GM23338 (cell line): ENCODE results near the gene INPP5A. TPM values are rescaled to one million over a fixed set of nuclear protein-coding genes. Genes with fewer than 3 reads are reported as not detected.

ENCODE experiments used
- ATAC-seq: fragments of 200-7000 bp; cut with Tn5 transposase; 3 replicates; pipeline ENCODE4 v1.9.1; 2020
- DNase-seq: peaks from one replicate; pipeline ENCODE4 v3.0.0-alpha.2; 2015; ENCODE audit warnings: low spot score
- H2AFZ ChIP-seq: fragments of 200-600 bp; sonication (generic); 2 replicates; pipeline ENCODE4 v1.8.0; 2016; ENCODE audit warnings: antibody characterized with exemption, mild to moderate bottlenecking, moderate library complexity
- H3F3A ChIP-seq: fragments of 200-600 bp; sonication (generic); replicated peaks from 2 replicates; pipeline ENCODE4 v1.8.0; 2017; ENCODE audit warnings: antibody characterized with exemption, mixed run types, low read depth
- H3K27ac ChIP-seq: fragments of 200-600 bp; sonication (generic); 2 replicates; pipeline ENCODE4 v1.6.1; 2016; ENCODE audit warnings: low read depth
- H3K27me3 ChIP-seq: fragments of 200-600 bp; sonication (generic); 2 replicates; pipeline ENCODE4 v1.8.0; 2016; ENCODE audit warnings: mild to moderate bottlenecking, mixed run types, moderate library complexity; ENCODE audit not compliant: insufficient read depth
- H3K36me3 ChIP-seq: fragments of 200-600 bp; sonication (generic); 2 replicates; pipeline ENCODE4 v1.8.0; 2016; ENCODE audit warnings: mild to moderate bottlenecking; ENCODE audit not compliant: insufficient read depth
- H3K4me1 ChIP-seq: fragments of 200-600 bp; sonication (generic); 2 replicates; pipeline ENCODE4 v1.8.0; 2016; ENCODE audit warnings: mild to moderate bottlenecking, moderate library complexity; ENCODE audit not compliant: insufficient read depth
- H3K4me2 ChIP-seq: fragments of 200-600 bp; sonication (generic); 2 replicates; pipeline ENCODE4 v1.7.1; 2017; ENCODE audit warnings: mixed run types
- H3K4me3 ChIP-seq: fragments of 200-600 bp; sonication (generic); 2 replicates; pipeline ENCODE4 v1.6.1; 2016; ENCODE audit warnings: mixed run types
- H3K79me2 ChIP-seq: fragments of 200-600 bp; sonication (generic); replicated peaks from 2 replicates; pipeline ENCODE4 v1.8.0; 2017; ENCODE audit warnings: mild to moderate bottlenecking; ENCODE audit not compliant: insufficient read depth
- H3K9me2 ChIP-seq: fragments of 200-600 bp; sonication (generic); 2 replicates; pipeline ENCODE4 v1.8.0; 2017; ENCODE audit not compliant: insufficient read depth
- H4K20me1 ChIP-seq: fragments of 200-600 bp; sonication (generic); replicated peaks from 2 replicates; pipeline ENCODE4 v1.8.0; 2017; ENCODE audit warnings: mild to moderate bottlenecking; ENCODE audit not compliant: insufficient read depth
- H3K27ac Mint-ChIP-seq: 2 replicates; pipeline ENCODE4 v1.8.0; 2020; ENCODE audit warnings: inconsistent platforms, mild to moderate bottlenecking, moderate library complexity, mixed read lengths
- H3K27me3 Mint-ChIP-seq: 3 replicates; pipeline ENCODE4 v1.8.0; 2022; ENCODE audit warnings: low read depth, mild to moderate bottlenecking, moderate library complexity, mixed read lengths, inconsistent platforms; ENCODE audit not compliant: insufficient read depth, poor library complexity
- H3K36me3 Mint-ChIP-seq: 3 replicates; pipeline ENCODE4 v1.8.0; 2021; ENCODE audit warnings: low read depth, mild to moderate bottlenecking, inconsistent platforms, moderate library complexity, mixed read lengths
- H3K4me1 Mint-ChIP-seq: 3 replicates; pipeline ENCODE4 v1.8.0; 2020; ENCODE audit warnings: mild to moderate bottlenecking, inconsistent platforms, mixed read lengths
- H3K4me3 Mint-ChIP-seq: 3 replicates; pipeline ENCODE4 v1.8.0; 2021; ENCODE audit warnings: moderate library complexity, mild to moderate bottlenecking, inconsistent platforms, mixed read lengths
- H3K9me3 Mint-ChIP-seq: 3 replicates; pipeline ENCODE4 v1.8.0; 2020; ENCODE audit warnings: moderate library complexity, mild to moderate bottlenecking, inconsistent platforms, mixed read lengths
- ZNF114 ChIP-seq: fragments of 250-450 bp; sonication (Bioruptor Pico); IDR thresholded peaks from 2 replicates; pipeline ENCODE4 v1.5.0; 2020; ENCODE audit warnings: mild to moderate bottlenecking, moderate library complexity
- polyA plus RNA-seq: library from polyadenylated mRNA; unstranded; fragments of >200 nt; fragmentation: Nextera tagmentation; extraction: Ambion mirVana; gene quantifications from 2 replicates; pipeline ENCODE4 v1.2.1, GENCODE V29; 2016
- total RNA-seq: library from RNA; depleted of rRNA; stranded (reverse); fragments of >200 nt; shearing (Covaris generic); gene quantifications from 2 replicates; pipeline ENCODE4 v1.2.3, GENCODE V29; 2014
- TF ChIP-seq, protein P1 (sequence below): fragments of 250-450 bp; sonication (Bioruptor Pico); IDR thresholded peaks from 2 replicates; pipeline ENCODE4 v1.5.0; 2020; ENCODE audit warnings: mild to moderate bottlenecking, moderate library complexity
- TF ChIP-seq, protein P2 (sequence below): IDR thresholded peaks from one replicate; pipeline ENCODE4 v1.6.1; 2018; ENCODE audit warnings: antibody characterized with exemption; ENCODE audit not compliant: unreplicated experiment

INPP5A gene
- total and polyA plus RNA-seq, 2 experiments from 2014 or later, result 5.9 to 40.6 TPM

DNA sequence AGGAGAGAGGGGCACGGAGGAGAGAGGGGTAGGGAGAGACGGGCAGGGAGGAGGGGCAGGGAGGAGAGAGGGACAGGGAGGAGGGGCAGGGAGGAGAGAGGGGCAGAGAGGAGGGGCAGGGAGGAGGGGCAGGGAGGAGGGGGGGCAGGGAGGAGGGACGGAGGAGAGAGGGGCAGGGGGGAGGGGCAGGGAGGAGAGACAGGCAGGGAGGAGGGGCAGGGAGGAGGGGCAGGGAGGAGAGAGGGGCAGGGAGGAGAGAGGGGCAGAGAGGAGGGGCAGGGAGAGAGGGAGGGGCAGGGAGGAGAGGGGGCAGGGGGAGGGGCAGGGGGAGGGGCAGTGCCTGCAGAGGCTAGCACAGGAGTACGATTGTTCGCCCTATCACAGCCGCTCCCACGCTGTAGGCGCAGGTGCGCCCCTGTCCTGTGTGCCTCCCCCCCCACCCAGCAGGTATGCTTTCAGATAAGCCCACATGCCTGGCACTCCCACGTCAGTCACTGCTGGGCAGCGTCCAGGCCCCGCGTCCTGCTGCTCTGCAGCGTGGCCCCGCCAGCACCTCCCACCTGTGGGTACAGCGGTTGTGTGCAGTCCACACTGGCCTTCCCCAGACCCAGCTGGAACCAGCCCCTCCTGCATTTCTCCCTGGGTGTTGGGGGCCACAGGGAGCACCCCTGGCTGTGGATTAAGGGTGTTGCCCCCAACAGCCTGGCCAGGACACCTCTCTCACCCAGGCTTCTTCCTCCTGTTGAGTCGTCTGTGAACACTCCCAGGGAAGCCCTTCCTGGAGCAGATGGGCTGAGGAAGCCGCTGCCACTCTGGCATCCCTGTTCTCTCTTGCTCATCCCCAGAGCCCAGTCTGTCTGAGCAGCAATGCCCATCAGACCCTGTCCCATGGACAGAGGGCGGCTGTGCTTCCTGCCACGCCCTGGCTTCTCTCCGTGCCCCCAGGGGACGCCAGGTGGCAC lies 237.6 kb downstream of the INPP5A start:
- H3K27me3 Mint-ChIP-seq, result peaks cover 11% of the 10 kb centered on the region
- TF ChIP-seq ZNF114 (CRISPR knock-in tag), result no peak
- TF ChIP-seq, protein P1, sequence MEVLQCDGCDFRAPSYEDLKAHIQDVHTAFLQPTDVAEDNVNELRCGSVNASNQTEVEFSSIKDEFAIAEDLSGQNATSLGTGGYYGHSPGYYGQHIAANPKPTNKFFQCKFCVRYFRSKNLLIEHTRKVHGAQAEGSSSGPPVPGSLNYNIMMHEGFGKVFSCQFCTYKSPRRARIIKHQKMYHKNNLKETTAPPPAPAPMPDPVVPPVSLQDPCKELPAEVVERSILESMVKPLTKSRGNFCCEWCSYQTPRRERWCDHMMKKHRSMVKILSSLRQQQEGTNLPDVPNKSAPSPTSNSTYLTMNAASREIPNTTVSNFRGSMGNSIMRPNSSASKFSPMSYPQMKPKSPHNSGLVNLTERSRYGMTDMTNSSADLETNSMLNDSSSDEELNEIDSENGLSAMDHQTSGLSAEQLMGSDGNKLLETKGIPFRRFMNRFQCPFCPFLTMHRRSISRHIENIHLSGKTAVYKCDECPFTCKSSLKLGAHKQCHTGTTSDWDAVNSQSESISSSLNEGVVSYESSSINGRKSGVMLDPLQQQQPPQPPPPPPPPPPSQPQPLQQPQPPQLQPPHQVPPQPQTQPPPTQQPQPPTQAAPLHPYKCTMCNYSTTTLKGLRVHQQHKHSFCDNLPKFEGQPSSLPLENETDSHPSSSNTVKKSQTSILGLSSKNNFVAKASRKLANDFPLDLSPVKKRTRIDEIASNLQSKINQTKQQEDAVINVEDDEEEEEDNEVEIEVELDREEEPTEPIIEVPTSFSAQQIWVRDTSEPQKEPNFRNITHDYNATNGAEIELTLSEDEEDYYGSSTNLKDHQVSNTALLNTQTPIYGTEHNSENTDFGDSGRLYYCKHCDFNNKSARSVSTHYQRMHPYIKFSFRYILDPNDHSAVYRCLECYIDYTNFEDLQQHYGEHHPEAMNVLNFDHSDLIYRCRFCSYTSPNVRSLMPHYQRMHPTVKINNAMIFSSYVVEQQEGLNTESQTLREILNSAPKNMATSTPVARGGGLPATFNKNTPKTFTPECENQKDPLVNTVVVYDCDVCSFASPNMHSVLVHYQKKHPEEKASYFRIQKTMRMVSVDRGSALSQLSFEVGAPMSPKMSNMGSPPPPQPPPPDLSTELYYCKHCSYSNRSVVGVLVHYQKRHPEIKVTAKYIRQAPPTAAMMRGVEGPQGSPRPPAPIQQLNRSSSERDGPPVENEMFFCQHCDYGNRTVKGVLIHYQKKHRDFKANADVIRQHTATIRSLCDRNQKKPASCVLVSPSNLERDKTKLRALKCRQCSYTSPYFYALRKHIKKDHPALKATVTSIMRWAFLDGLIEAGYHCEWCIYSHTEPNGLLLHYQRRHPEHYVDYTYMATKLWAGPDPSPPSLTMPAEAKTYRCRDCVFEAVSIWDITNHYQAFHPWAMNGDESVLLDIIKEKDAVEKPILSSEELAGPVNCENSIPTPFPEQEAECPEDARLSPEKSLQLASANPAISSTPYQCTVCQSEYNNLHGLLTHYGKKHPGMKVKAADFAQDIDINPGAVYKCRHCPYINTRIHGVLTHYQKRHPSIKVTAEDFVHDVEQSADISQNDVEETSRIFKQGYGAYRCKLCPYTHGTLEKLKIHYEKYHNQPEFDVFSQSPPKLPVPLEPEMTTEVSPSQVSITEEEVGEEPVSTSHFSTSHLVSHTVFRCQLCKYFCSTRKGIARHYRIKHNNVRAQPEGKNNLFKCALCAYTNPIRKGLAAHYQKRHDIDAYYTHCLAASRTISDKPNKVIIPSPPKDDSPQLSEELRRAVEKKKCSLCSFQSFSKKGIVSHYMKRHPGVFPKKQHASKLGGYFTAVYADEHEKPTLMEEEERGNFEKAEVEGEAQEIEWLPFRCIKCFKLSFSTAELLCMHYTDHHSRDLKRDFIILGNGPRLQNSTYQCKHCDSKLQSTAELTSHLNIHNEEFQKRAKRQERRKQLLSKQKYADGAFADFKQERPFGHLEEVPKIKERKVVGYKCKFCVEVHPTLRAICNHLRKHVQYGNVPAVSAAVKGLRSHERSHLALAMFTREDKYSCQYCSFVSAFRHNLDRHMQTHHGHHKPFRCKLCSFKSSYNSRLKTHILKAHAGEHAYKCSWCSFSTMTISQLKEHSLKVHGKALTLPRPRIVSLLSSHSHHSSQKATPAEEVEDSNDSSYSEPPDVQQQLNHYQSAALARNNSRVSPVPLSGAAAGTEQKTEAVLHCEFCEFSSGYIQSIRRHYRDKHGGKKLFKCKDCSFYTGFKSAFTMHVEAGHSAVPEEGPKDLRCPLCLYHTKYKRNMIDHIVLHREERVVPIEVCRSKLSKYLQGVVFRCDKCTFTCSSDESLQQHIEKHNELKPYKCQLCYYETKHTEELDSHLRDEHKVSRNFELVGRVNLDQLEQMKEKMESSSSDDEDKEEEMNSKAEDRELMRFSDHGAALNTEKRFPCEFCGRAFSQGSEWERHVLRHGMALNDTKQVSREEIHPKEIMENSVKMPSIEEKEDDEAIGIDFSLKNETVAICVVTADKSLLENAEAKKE, result no peak
- TF ChIP-seq, protein P2, sequence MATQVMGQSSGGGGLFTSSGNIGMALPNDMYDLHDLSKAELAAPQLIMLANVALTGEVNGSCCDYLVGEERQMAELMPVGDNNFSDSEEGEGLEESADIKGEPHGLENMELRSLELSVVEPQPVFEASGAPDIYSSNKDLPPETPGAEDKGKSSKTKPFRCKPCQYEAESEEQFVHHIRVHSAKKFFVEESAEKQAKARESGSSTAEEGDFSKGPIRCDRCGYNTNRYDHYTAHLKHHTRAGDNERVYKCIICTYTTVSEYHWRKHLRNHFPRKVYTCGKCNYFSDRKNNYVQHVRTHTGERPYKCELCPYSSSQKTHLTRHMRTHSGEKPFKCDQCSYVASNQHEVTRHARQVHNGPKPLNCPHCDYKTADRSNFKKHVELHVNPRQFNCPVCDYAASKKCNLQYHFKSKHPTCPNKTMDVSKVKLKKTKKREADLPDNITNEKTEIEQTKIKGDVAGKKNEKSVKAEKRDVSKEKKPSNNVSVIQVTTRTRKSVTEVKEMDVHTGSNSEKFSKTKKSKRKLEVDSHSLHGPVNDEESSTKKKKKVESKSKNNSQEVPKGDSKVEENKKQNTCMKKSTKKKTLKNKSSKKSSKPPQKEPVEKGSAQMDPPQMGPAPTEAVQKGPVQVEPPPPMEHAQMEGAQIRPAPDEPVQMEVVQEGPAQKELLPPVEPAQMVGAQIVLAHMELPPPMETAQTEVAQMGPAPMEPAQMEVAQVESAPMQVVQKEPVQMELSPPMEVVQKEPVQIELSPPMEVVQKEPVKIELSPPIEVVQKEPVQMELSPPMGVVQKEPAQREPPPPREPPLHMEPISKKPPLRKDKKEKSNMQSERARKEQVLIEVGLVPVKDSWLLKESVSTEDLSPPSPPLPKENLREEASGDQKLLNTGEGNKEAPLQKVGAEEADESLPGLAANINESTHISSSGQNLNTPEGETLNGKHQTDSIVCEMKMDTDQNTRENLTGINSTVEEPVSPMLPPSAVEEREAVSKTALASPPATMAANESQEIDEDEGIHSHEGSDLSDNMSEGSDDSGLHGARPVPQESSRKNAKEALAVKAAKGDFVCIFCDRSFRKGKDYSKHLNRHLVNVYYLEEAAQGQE, result no peak
- Histone ChIP-seq H3K4me2 (no peak overlapping the region), H3K79me2 (no peaks in the 10 kb centered on the region), H4K20me1 (no peaks in the 10 kb centered on the region), H3K9me2 (no peaks in the 10 kb centered on the region), H3K27ac (no peak overlapping the region), H3K4me3 (no peak overlapping the region), H3F3A (no peaks in the 10 kb centered on the region), H2AFZ (no peak overlapping the region), H3K36me3 (no peaks in the 10 kb centered on the region), H3K4me1 (no peaks in the 10 kb centered on the region), H3K27me3 (no peaks in the 10 kb centered on the region)
- H3K27ac Mint-ChIP-seq, result no peak overlapping the region
- H3K4me3 Mint-ChIP-seq, result no peak overlapping the region
- peak; percentile 30 for DNase-seq
- peak; percentile 35 for ATAC-seq
- H3K9me3 Mint-ChIP-seq, result no peaks in the 10 kb centered on the region; the same call in 1 of the 3 replicates
- H3K36me3 Mint-ChIP-seq, result peaks cover 4% of the 10 kb centered on the region
- peaks cover 5% of the 10 kb centered on the region; the same call in 2 of the 3 replicates for H3K4me1 Mint-ChIP-seq
